NCI-H2029 (cell line): ENCODE results near the gene CCDC8.
"Not testable (repeated sequence)": the region's sequence is repeated elsewhere in the genome, so short reads cannot be mapped to it uniquely, and the experiment has no call there.

Experiments
- DNase-seq: peaks from one replicate; lab custom pipeline; 2025; lab: John Stamatoyannopoulos, UW

Gene CCDC8

DNA sequence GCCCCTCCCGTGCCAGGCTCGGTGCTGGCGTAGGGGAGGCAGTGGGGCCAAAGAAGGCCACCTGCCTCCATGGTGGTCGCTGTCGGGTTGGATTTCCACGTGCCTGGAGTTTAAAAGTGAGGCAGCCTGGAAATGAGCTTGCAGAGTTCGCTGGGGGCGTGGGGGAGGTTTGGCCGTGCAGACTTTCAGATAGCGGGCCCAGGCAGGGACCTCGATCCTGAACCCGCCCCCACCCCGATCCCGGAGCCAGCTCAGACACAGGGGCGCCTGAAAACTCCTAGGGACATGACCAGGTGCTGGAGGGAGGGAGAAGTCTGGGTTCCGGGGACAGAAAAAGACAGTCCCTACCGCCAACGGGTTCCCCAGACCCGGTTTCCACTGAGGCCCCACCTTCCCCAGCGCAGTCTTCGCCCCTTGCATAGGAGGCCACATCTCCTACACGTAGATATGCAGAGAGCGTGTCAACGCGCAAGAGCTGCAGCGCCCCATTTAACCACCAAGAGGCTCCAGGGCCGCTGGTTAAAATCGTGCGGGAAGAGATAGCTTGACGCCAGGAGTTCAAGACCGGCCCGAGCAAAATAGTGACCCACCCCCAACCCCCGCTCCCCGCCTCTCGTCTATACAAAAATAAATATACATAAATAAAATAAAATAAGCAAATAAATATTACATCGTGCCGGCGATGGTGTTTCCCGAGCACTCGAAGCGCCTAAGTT is 8.5 kb downstream of the CCDC8 start:
- DNase-seq = no peak

DNA sequence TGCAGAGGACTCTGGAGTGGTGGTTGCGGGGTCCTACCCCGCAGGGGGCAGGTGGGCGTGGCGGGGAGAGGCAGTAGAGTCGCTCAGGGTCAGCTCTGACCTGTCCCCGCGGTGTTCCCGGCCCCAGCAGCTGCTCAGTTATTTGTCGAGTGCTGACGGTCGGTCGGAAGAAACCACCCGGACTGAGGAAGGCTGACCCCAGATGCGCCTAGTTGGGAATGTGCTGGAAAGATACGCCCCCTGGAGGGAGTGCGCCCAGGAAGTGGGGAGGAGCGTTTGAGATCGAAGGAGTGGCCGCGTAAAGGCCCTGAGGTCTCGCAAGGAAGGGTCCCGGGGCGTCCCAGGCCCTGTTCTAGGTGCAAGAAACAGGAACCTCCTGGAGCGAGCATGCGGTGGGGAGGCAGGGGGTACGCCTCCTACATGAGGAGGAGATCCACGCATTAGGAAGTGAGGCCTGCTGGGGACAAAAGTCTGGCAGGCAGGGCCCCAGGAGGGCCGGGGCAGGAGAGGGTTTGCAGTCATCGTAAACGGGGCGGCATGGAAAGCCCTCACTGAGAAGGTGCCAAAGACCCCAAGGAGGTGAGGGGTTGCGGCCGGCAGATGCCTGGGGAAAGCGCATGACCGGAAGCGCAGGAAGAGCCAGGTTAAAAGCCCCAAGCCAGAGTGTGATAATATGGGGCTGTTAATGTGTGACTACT is 9.2 kb downstream of the CCDC8 start:
- DNase-seq = no peak

DNA sequence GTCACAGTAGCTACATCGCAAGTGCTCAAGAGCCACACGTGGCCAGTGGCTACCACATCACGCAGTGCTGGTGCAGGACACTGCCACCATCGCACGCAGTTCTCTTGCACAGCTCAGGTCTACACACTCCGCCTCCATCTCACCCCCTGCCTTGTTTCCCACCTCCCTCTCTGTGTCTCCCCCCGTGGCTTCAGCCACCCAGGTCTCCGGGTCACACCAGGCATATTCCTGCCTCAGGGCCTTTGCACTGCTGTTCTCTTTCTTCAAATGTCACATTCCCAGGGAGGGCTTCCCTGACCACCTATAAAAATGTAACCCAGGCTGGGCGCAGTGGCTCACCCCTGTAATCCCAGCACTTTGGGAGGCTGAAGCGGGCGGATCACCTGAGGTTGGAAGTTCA is 10.6 kb downstream of the CCDC8 start:
- no peak for DNase-seq

GRCh38 chr19:46397801-46398479 is 15.4 kb downstream of the CCDC8 start:
- not testable (repeated sequence) for DNase-seq

DNA sequence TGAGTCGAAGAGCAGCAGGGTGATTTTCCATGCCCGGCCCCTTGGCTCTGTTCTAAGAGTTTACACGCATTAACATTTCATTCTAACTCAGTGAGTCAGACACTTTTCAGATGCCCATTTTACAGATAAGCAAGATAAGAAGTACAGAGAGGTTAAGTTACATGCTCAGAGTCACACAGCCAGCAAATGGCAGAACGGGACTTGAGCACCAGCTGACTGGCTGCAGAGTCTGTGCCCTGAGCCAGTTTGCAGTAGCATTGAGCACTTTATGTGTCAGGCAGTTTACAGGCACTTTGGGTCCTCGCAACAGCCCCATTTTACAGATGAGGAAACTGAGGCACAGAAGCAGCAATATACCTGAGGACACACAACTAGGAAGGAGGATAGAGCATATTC is 19.0 kb downstream of the CCDC8 start:
- no peak for DNase-seq

DNA sequence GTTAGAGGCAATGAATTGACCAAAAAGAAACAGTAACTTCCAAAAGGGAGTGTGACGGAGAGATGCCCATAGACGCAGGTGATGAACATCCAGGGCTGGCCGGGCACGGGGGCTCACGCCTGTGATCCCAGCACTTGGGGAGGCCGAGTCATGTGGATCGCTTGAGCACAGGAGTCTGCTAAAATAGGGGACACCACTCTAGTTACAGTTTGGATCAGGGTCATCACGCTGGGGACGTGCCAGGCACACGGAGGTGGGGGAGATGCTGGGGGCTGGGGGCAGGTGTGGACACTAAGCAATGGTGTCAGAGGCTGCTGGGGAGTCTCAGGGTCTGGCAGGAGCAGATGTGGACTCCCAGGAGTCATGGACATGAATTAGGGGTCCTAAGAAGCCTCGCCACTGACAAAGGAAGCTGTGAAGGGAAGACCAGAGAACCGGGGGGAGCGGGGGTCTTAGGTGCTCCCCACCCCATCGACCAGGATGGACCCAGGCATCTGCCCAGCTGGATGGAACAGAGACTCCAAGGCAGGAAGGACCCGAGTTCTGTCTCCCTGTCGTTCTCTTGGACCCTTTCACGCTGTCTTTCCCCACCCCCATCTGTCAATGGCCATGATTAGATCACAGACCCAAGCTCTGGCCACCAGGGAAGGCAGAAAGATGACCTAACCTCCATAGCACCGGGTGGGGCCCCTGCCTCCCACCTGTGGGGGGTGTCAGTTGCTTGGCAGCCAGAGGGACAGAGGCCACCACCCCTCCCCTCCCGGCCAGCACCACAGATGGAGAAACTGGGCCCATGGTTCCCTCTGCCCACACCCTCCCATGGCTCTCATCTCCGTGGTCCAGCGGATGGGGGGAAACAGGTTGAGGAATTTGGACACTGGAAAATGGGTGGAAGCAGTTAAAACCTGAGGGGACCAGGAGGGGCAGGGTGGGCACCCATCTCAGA is 19.6 kb downstream of the CCDC8 start:
- DNase-seq = no peak

- no peak for DNase-seq
These were observed 20.5 kb downstream of the CCDC8 start for GRCh38 chr19:46392837-46393236.

DNA sequence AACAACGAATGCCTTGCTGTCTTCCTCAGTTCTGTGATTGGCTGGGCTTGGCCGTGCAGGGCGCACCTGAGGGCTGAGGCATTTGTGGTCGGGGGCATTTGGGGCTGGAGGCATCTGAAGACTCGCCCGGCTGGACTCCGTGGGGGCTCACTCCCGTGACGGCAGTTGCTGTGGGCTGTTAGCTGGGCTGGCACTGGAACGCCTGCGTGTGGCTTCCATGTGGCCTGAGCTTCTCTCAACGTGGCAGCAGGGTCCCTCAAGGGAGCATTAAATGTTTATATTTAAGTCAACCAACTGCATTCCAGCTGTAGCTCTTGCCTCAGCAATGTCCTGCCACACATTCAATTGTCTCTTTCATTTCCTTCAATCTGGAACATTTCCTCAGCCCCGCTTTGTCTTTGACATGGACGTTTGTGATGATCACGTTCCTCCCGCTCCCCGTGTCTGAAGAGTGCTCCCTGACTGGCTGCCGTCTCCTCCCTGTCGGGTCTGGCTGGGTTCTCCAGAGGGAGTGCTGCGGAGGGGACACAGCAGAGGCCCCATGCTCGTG is 21.0 kb downstream of the CCDC8 start:
- DNase-seq = no peak

DNA sequence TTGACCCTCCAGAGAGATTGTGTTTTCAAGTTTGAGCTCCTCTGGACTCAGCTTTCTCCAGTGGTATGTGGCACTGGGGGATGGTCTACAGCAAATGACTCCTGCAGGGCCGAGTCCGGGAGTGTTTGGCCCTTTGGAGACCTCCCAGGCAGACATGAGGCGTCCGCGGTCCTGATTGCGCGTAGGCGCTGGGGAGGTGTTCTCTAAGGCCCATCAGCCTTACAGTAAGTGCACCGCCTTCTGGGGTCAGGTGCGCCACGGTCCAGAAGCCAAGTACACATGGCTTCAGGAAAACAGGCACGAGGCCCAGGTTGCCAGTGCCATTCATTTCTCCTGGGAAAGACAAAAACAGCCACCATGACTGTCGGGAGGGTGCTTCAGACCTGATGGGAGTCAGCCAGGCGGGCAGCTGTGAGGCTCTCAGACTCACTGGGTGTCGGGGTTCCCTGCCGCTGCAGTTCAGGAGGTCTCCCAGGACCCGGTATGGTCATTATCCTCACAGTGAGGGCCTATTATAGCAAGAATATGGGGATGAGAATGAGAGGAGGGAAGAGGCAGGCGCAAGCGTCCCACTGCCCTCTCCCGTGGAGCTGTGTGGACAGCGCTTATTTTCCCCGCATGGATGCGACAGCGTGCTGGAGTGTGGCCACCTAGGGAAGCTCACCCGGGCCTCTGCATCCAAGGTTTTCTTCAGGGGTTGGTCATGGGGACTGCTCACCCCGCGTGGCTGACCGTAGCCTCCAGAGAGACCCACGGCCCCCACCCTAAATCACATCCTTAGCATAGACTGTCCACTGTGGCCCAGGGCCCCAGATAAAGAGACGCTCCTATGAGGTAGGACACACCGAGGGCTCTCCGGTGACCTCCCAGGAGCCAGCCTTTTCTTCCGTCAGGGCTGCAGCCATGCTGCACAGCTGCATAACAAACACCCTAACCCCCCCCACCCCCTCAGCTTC is 21.8 kb downstream of the CCDC8 start:
- no peak for DNase-seq

- no peak for DNase-seq
These were observed 22.5 kb downstream of the CCDC8 start for GRCh38 chr19:46390866-46391265.

DNA sequence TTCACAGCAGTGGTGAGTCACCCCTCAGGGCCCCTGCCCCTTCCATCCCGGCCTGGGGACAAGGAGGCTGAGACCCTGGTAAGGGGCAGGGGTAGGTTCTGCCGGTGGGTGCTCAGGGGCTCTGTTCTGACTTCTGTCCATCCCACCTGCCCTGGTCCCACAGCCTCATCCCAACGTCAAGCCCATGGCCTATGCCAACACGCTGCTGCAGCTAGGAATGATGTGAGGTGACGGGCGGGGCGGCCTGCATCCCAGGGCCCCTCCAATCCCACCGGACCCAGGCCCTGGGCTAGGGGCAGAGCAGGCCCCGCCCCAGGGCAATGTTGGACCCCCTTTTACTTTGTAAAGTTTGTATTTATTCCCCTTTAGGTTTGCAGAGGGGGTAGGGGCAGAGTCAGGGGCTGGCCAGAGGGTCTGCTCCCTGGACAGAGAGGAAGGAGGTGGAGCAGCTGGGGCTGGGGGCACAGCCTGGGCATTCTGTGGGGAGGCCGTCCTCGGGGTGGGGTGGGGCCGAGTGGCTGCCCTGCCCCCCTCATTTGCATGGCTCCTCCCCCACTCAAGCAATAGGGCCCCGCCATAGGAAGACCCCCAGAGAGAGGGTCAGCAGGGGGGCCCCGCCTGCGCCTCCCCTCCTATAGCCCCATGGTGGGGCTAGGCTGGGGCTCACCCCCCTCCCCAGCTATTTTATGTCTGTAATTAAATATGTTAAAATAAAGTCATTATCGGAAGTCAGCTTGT is 23.1 kb downstream of the CCDC8 start:
- DNase-seq = no peak

- no peak for DNase-seq
These were observed 24.9 kb downstream of the CCDC8 start for GRCh38 chr19:46388311-46389095.

DNA sequence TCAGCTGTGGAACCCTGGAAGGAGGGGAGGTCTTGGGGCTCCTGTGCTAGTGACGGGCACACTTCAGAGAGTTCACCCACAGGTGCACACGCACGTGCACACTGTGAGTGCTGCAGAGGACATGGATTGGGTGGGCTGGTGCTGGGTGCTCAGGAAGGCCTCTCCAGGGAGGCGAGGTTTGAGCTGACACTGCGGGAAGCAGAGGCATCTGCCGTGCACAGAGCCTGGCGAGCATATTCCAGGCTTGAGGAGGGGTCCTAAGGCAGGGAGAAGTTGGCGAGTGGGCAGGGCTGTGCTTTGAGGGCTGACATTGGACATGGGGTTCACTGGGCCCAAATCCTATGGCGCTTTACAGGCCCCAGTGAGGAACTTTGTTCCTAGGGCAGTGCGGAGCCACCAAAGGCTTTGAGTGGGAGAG is 25.6 kb downstream of the CCDC8 start:
- no peak for DNase-seq

DNA sequence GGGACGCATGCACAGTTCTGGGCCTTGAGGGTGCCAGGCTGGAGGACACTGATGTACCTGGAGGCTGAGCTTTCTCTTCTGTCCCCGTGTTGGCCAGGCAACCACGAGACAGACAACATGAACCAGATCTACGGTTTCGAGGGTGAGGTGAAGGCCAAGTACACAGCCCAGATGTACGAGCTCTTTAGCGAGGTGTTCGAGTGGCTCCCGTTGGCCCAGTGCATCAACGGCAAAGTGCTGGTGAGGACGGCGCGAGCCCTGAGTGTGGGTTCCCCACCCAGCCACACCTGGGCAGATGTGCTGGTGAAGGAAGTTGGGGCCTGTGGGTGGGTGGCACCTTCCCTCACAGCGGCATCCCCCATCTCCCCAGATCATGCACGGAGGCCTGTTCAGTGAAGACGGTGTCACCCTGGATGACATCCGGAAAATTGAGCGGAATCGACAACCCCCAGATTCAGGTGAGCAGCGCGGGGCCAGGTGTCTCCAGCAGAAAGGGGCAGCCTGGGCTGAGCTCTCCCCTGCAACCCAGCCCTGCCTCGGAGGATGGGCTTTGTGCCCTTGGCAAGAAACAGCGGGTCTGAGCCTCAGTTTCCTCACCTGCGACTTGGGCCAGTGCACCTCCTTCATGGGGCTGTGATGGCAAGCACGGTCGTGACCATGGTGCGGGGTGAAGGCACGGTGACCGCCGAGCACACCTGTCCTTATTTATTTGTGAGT is 26.2 kb downstream of the CCDC8 start:
- DNase-seq = no peak

DNA sequence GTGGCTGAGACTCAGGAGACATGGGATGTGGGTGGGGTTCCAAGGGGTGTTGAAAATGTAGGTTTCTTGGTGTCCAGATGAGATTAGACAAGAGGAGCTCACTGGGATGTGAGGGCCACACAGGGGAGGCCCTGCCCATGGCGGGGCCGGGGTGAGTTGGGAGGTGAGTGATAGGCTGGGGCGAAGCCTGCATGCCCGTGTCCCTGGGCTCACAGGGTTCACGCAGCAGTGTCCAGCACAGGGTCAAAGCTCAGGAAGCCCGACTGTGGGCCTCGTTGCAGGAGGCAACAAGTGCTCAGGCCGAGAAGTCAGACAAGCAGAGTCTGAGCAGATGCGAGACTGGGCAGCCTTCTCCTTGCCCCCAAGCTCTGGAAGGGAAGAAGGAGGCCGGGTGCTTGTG is 27.2 kb downstream of the CCDC8 start:
- no peak for DNase-seq

- no peak for DNase-seq
These were observed 27.7 kb downstream of the CCDC8 start for GRCh38 chr19:46385636-46386035.

DNA sequence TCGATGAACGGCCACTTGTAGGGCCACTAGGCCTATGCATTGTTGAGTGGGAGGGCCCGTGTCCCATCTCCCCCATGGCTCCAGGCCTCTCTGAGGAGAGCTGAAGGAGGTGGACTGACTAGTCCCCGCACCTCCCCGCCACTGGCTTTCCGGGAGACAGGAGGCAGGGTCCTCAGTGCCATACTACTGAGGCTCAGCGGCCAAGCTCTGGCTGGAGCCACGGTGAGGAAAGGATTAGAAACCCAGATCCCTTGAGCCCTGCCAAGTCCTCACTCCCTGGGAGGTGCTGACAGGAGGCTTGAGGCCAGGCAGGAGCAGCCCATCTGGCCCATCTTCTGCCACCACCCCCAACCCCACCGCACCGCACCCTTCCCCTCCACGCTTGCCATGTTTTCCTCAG is 29.0 kb downstream of the CCDC8 start:
- DNase-seq = no peak

GRCh38 chr19:46383846-46384245 is 29.5 kb downstream of the CCDC8 start:
- DNase-seq = no peak
